ENCODE results near the gene KCTD2. TPM values are rescaled to one million over a fixed set of nuclear protein-coding genes. Genes with fewer than 3 reads are reported as not detected.

Gene KCTD2
- polyA plus RNA-seq, 2 of the 4 experiments (the other 2 are of a cell fraction) = 18.8 to 31.3 TPM

DNA sequence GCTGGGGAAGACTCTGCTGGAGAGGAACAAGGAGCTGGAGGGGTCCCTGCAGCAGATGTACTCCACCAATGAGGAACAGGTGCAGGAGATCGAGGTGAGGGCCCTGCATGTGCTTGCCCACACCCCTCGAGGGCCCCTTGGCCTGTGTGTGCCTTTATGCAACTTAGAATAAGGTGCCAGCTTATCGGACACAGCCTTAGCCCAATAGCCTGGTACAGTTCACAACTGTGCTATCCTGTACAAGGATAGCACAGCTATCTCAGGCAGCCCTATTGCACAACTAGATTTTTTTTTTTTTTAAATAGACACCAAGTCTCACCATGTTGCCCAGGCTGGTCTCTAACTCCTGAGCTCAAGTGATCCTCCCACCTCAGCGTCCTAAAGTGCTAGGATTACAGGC is 47.5 kb upstream of the KCTD2 start (continued):
- TF ChIP-seq, protein P1, sequence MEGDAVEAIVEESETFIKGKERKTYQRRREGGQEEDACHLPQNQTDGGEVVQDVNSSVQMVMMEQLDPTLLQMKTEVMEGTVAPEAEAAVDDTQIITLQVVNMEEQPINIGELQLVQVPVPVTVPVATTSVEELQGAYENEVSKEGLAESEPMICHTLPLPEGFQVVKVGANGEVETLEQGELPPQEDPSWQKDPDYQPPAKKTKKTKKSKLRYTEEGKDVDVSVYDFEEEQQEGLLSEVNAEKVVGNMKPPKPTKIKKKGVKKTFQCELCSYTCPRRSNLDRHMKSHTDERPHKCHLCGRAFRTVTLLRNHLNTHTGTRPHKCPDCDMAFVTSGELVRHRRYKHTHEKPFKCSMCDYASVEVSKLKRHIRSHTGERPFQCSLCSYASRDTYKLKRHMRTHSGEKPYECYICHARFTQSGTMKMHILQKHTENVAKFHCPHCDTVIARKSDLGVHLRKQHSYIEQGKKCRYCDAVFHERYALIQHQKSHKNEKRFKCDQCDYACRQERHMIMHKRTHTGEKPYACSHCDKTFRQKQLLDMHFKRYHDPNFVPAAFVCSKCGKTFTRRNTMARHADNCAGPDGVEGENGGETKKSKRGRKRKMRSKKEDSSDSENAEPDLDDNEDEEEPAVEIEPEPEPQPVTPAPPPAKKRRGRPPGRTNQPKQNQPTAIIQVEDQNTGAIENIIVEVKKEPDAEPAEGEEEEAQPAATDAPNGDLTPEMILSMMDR (IDR thresholded peaks at IDR 0.05) = no peak

DNA sequence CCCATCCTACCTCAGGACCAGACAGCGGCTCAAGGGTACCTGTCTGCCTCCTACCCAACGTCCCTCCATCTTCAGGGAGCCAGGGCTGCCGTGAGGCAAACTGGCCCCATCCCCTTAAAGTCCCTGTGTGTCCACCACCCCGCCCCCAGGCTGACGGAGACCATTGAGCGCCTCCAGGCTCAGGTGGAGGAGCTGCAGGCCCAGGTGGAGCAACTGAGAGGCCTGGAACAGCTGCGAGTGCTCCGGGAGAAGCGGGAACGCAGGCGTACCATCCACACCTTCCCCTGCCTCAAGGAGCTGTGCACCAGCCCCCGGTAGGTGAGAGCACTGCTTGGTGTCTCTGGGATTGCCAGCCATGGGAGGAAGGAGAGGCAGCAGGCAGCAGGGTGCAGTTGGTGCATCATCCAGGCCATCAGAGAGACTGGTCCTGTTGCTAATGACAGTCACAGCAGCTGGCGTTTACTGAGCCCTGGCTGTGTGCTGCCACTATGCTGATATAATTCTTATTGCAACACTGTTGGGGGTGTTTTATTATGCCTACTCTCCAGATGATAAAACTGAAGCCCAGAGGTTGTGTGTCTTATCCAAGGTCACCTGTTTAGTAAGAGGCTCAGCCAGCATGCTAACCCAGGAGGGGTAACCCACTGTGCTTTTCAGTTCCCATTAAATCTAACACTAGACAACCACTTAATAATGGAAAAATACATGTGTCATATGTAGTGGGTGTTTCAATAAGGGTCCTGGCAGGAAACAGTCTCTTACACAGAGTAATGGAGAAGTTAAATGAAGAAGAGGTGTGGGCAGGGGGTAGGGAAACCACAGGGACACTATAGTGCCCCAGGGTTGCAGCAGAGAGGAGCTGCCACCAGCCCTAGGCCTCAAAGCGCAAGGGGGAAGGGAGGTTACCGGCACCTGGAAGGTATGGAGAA is 44.8 kb upstream of the KCTD2 start:
- 93% methylated on average over 15 of the region's 15 CpGs for WGBS (ENCODE audit: missing lambda C conversion rate)

More for the DNA sequence above, 44.8 kb upstream of the KCTD2 start:
- H3K9me3 ChIP-seq = no peaks in the 10 kb centered on the region
- H3K4me2 ChIP-seq = no peak overlapping the region
- CTCF ChIA-PET = interaction anchor here (0.9 to 19.2 kb wide), 8 partner anchors 4 to 170 kb away, joined by 3 to 404 read pairs (median 12); partner anchors contain the start of genes CDR2L, HID1 and MRPL58
- no peaks in the 10 kb centered on the region for H3K4me1 ChIP-seq
- POLR2A ChIA-PET = no interaction called here
- H3K27ac ChIP-seq = no peak overlapping the region
- no peak overlapping the region for H3K4me3 ChIP-seq
- TF ChIP-seq MAZ (IDR thresholded peaks at IDR 0.05; ENCODE audit: borderline replicate concordance, low read depth, low read length) = no peak
- TF ChIP-seq, protein P2, sequence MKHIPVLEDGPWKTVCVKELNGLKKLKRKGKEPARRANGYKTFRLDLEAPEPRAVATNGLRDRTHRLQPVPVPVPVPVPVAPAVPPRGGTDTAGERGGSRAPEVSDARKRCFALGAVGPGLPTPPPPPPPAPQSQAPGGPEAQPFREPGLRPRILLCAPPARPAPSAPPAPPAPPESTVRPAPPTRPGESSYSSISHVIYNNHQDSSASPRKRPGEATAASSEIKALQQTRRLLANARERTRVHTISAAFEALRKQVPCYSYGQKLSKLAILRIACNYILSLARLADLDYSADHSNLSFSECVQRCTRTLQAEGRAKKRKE (CRISPR knock-in tag; IDR thresholded peaks at IDR 0.05; ENCODE audit: low read depth) = no peak
- TF ChIP-seq GATA3 (IDR thresholded peaks at IDR 0.05; ENCODE audit: borderline replicate concordance) = no peak
- no peak for TF ChIP-seq HOXB5 (CRISPR knock-in tag; IDR thresholded peaks at IDR 0.05)
- TF ChIP-seq, protein P3, sequence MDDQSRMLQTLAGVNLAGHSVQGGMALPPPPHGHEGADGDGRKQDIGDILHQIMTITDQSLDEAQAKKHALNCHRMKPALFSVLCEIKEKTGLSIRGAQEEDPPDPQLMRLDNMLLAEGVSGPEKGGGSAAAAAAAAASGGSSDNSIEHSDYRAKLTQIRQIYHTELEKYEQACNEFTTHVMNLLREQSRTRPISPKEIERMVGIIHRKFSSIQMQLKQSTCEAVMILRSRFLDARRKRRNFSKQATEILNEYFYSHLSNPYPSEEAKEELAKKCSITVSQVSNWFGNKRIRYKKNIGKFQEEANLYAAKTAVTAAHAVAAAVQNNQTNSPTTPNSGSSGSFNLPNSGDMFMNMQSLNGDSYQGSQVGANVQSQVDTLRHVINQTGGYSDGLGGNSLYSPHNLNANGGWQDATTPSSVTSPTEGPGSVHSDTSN (IDR thresholded peaks at IDR 0.05) = no peak
- TF ChIP-seq, protein P4, sequence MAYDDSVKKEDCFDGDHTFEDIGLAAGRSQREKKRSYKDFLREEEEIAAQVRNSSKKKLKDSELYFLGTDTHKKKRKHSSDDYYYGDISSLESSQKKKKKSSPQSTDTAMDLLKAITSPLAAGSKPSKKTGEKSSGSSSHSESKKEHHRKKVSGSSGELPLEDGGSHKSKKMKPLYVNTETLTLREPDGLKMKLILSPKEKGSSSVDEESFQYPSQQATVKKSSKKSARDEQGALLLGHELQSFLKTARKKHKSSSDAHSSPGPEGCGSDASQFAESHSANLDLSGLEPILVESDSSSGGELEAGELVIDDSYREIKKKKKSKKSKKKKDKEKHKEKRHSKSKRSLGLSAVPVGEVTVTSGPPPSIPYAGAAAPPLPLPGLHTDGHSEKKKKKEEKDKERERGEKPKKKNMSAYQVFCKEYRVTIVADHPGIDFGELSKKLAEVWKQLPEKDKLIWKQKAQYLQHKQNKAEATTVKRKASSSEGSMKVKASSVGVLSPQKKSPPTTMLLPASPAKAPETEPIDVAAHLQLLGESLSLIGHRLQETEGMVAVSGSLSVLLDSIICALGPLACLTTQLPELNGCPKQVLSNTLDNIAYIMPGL (CRISPR knock-in tag; IDR thresholded peaks at IDR 0.05; ENCODE audit: borderline replicate concordance) = no peak
- TF ChIP-seq HOXB13 (CRISPR knock-in tag; IDR thresholded peaks at IDR 0.05; ENCODE audit: low read depth) = no peak
- TF ChIP-seq, protein P5, sequence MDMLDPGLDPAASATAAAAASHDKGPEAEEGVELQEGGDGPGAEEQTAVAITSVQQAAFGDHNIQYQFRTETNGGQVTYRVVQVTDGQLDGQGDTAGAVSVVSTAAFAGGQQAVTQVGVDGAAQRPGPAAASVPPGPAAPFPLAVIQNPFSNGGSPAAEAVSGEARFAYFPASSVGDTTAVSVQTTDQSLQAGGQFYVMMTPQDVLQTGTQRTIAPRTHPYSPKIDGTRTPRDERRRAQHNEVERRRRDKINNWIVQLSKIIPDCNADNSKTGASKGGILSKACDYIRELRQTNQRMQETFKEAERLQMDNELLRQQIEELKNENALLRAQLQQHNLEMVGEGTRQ (IDR thresholded peaks at IDR 0.05) = no peak
- no peak for TF ChIP-seq HDAC2 (IDR thresholded peaks at IDR 0.05)
- no peak for TF ChIP-seq JUN (IDR thresholded peaks at IDR 0.05)
- no peak for TF ChIP-seq EP300 (IDR thresholded peaks at IDR 0.05)
- TF ChIP-seq MYC (IDR thresholded peaks at IDR 0.05; ENCODE audit: borderline replicate concordance, low read length) = no peak
- no peak for TF ChIP-seq RARB (CRISPR knock-in tag; IDR thresholded peaks at IDR 0.05)
- TF ChIP-seq, protein P6, sequence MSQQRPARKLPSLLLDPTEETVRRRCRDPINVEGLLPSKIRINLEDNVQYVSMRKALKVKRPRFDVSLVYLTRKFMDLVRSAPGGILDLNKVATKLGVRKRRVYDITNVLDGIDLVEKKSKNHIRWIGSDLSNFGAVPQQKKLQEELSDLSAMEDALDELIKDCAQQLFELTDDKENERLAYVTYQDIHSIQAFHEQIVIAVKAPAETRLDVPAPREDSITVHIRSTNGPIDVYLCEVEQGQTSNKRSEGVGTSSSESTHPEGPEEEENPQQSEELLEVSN (IDR thresholded peaks at IDR 0.05; ENCODE audit: borderline replicate concordance, low read depth) = no peak
- TF ChIP-seq ZSCAN20 (CRISPR knock-in tag; IDR thresholded peaks at IDR 0.05) = no peak
- TF ChIP-seq EHF (CRISPR knock-in tag; IDR thresholded peaks at IDR 0.05) = no peak
- TF ChIP-seq, protein P7, sequence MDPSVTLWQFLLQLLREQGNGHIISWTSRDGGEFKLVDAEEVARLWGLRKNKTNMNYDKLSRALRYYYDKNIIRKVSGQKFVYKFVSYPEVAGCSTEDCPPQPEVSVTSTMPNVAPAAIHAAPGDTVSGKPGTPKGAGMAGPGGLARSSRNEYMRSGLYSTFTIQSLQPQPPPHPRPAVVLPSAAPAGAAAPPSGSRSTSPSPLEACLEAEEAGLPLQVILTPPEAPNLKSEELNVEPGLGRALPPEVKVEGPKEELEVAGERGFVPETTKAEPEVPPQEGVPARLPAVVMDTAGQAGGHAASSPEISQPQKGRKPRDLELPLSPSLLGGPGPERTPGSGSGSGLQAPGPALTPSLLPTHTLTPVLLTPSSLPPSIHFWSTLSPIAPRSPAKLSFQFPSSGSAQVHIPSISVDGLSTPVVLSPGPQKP (IDR thresholded peaks at IDR 0.05; ENCODE audit: low read depth, low read length) = no peak
- TF ChIP-seq HEYL (CRISPR knock-in tag; IDR thresholded peaks at IDR 0.05) = no peak
- no peak for DNase-seq (ENCODE audit: low read depth in 1 of 2, low spot score in 1 of 2)
- no peak for ATAC-seq
- no peak for FAIRE-seq
